HCT116 (cell line): ENCODE measurements around the gene MYLK3. TPM values are rescaled to one million over a fixed set of nuclear protein-coding genes. Genes with fewer than 3 reads are reported as not detected.

ENCODE experiments used
- ATAC-seq: fragments of 200-7000 bp; cut with Tn5 transposase; 2 replicates; pipeline ENCODE4 v1.9.1; 2020; ENCODE audit warnings: mild to moderate bottlenecking, moderate library complexity
- BruUV-seq: library from RNA; stranded (reverse); fragments of 400-500 nt; replicated peaks from 2 replicates; lab custom pipeline; 2021; lab: Mats Ljungman, UMichigan
- CTCF ChIA-PET: fragments of 300-600 bp; sonication (Branson Sonifier 250); formaldehyde crosslinking; loops from one replicate; lab custom pipeline; 2021; ENCODE audit warnings: antibody characterized with exemption; lab: Charles Lee
- POLR2A ChIA-PET: fragments of 300-600, 350-600 bp; sonication (Branson Sonifier 250); formaldehyde crosslinking; loops from one replicate; lab custom pipeline; 2021; ENCODE audit warnings: antibody characterized with exemption; lab: Charles Lee
- RAD21 ChIA-PET, 2 experiments: fragments of 300-600 bp; sonication (Branson Sonifier 250); formaldehyde crosslinking; loops; one replicate each; lab custom pipeline; 2023; ENCODE audit warnings: low total read pairs in 2 of 2; ENCODE audit not compliant: uncharacterized antibody in 2 of 2, unreplicated experiment in 2 of 2, low non-redundant PET in 1 of 2; lab: Charles Lee
- DNase-seq: peaks from one replicate; pipeline ENCODE4 v3.0.0-alpha.2; 2010; ENCODE audit warnings: low read depth, low spot score
- H2AFZ ChIP-seq: fragments of 200-600 bp; shearing (Covaris generic), sonication (generic); 2 replicates; pipeline ENCODE4 v1.6.1; 2017; ENCODE audit warnings: low read depth, mixed run types, mixed read lengths, antibody characterized with exemption, low read length; ENCODE audit not compliant: poor library complexity, severe bottlenecking
- H3K27ac ChIP-seq: 2 replicates; pipeline ENCODE4 v1.5.1; 2012; ENCODE audit warnings: low read depth, low read length
- H3K27me3 ChIP-seq: fragments of 200-600 bp; sonication (generic); 2 replicates; pipeline ENCODE4 v1.6.1; 2016; ENCODE audit warnings: mixed run types, low read length, mixed read lengths; ENCODE audit not compliant: insufficient read depth
- H3K36me3 ChIP-seq, 2 experiments: fragments of 200-500 bp in 1 of 2; fragments of 200-600 bp in 1 of 2; sonication (Bioruptor generic) in 1 of 2; sonication (generic) in 1 of 2; 2 replicates each; pipeline versions ENCODE4 v1.5.1 to v1.6.1; 2014 to 2016; ENCODE audit warnings: low read length in 2 of 2, inconsistent platforms in 1 of 2, mixed read lengths in 1 of 2, mixed run types in 1 of 2; ENCODE audit not compliant: insufficient read depth in 2 of 2, control insufficient read depth in 1 of 2
- H3K4me1 ChIP-seq, 2 experiments: fragments of 200-600 bp in 1 of 2; sonication (generic) in 1 of 2; 2 replicates each; pipeline versions ENCODE4 v1.5.1 to v1.6.1; 2012 to 2017; ENCODE audit warnings: low read length in 2 of 2, inconsistent platforms in 1 of 2, mild to moderate bottlenecking in 1 of 2, mixed read lengths in 1 of 2, mixed run types in 1 of 2, moderate library complexity in 1 of 2; ENCODE audit not compliant: insufficient read depth in 2 of 2, control insufficient read depth in 1 of 2
- H3K4me2 ChIP-seq: fragments of 200-600 bp; sonication (generic); 2 replicates; pipeline ENCODE4 v1.6.1; 2017; ENCODE audit warnings: mixed run types, low read length, mixed read lengths
- H3K4me3 ChIP-seq, 2 experiments: fragments of 200-600 bp in 1 of 2; sonication (generic) in 1 of 2; replicated peaks in 1 of 2; 2 replicates each; pipeline ENCODE4 v1.5.1; 2011 to 2016; ENCODE audit warnings: low read length in 2 of 2, control low read depth in 1 of 2, low read depth in 1 of 2, mild to moderate bottlenecking in 1 of 2, mixed read lengths in 1 of 2, mixed run types in 1 of 2
- H3K79me2 ChIP-seq: fragments of 200-600 bp; sonication (generic); 2 replicates; pipeline ENCODE4 v1.6.1; 2017; ENCODE audit warnings: mild to moderate bottlenecking, mixed run types, low read length, moderate library complexity, mixed read lengths; ENCODE audit not compliant: insufficient read depth
- H3K9ac ChIP-seq: fragments of 200-600 bp; sonication (generic); 2 replicates; pipeline ENCODE4 v1.6.1; 2016; ENCODE audit warnings: low read length, mixed read lengths
- H3K9me2 ChIP-seq: fragments of 200-600 bp; sonication (generic), shearing (Covaris generic); 2 replicates; pipeline ENCODE4 v1.6.1; 2017; ENCODE audit warnings: mixed run types, mild to moderate bottlenecking, moderate library complexity; ENCODE audit not compliant: insufficient read depth
- H3K9me3 ChIP-seq, 2 experiments: fragments of 200-500 bp in 1 of 2; fragments of 200-600 bp in 1 of 2; sonication (Bioruptor generic) in 1 of 2; sonication (generic) in 1 of 2; 2 replicates each; pipeline ENCODE4 v1.6.1; 2014 to 2017; ENCODE audit warnings: low read length in 2 of 2, mixed read lengths in 2 of 2, inconsistent platforms in 1 of 2, low read depth in 1 of 2, mild to moderate bottlenecking in 1 of 2, mixed run types in 1 of 2, moderate library complexity in 1 of 2; ENCODE audit not compliant: control insufficient read depth in 1 of 2, insufficient read depth in 1 of 2
- H4K20me1 ChIP-seq: fragments of 200-600 bp; sonication (generic), shearing (Covaris generic); 2 replicates; pipeline ENCODE4 v1.6.1; 2017; ENCODE audit warnings: mixed run types, mild to moderate bottlenecking, moderate library complexity; ENCODE audit not compliant: insufficient read depth
- ATF3 ChIP-seq: IDR thresholded peaks from 2 replicates; pipeline ENCODE4 v1.6.1; 2012
- CBX3 ChIP-seq: IDR thresholded peaks from 2 replicates; pipeline ENCODE4 v1.6.1; 2012; ENCODE audit warnings: low read depth
- CTCF ChIP-seq, 3 experiments: fragments of 200-600 bp in 1 of 3; sonication (generic) in 1 of 3; IDR thresholded peaks in 2 of 3; conservative IDR thresholded peaks in 1 of 3; 2 replicates each; pipeline ENCODE4 v1.5.1; 2012 to 2017; ENCODE audit warnings: low read depth in 2 of 3, low read length in 2 of 3, antibody characterized with exemption in 1 of 3, borderline replicate concordance in 1 of 3, control low read depth in 1 of 3, mild to moderate bottlenecking in 1 of 3, mixed read lengths in 1 of 3, mixed run types in 1 of 3, moderate library complexity in 1 of 3; ENCODE audit not compliant: insufficient read depth in 1 of 3
- ELF1 ChIP-seq: IDR thresholded peaks from 2 replicates; pipeline ENCODE4 v1.6.1; 2012; ENCODE audit warnings: low read depth, borderline replicate concordance
- EZH2 ChIP-seq: fragments of 200-600 bp; sonication (generic); IDR thresholded peaks from 2 replicates; pipeline ENCODE4 v1.6.1; 2017; ENCODE audit warnings: antibody characterized with exemption, mixed run types
- EZH2phosphoT487 ChIP-seq: fragments of 200-600 bp; IDR thresholded peaks from 2 replicates; pipeline ENCODE4 v1.6.1; 2018; ENCODE audit warnings: antibody characterized with exemption, borderline replicate concordance
- FOSL1 ChIP-seq: IDR thresholded peaks from 2 replicates; pipeline ENCODE4 v1.6.1; 2012; ENCODE audit warnings: low read depth
- MAX ChIP-seq: IDR thresholded peaks from 2 replicates; pipeline ENCODE4 v1.6.1; 2012
- POLR2A ChIP-seq: IDR thresholded peaks from 2 replicates; pipeline ENCODE4 v1.7.0; 2011; ENCODE audit warnings: borderline replicate concordance; ENCODE audit not compliant: insufficient read depth, insufficient read length; ENCODE audit errors: extremely low read depth
- REST ChIP-seq: IDR thresholded peaks from 2 replicates; pipeline ENCODE4 v1.6.1; 2012; ENCODE audit warnings: low read depth
- SIN3A ChIP-seq: IDR thresholded peaks from 2 replicates; pipeline ENCODE4 v1.6.1; 2012; ENCODE audit warnings: low read depth
- SP1 ChIP-seq: IDR thresholded peaks from 2 replicates; pipeline ENCODE4 v1.6.1; 2012; ENCODE audit warnings: low read depth
- SRF ChIP-seq: IDR thresholded peaks from 2 replicates; pipeline ENCODE4 v1.6.1; 2012; ENCODE audit warnings: low read depth
- YY1 ChIP-seq: IDR thresholded peaks from 2 replicates; pipeline ENCODE4 v1.6.1; 2011; ENCODE audit warnings: low read length, low read depth, moderate library complexity, mild to moderate bottlenecking; ENCODE audit not compliant: insufficient replicate concordance; ENCODE audit errors: extremely low read depth
- ZBTB33 ChIP-seq: IDR thresholded peaks from 2 replicates; pipeline ENCODE4 v1.6.1; 2011; ENCODE audit warnings: mild to moderate bottlenecking, low read length, moderate library complexity; ENCODE audit not compliant: insufficient replicate concordance; ENCODE audit errors: extremely low read depth
- ZFX ChIP-seq: fragments of 450-650 bp; IDR thresholded peaks from 2 replicates; pipeline ENCODE4 v1.6.1; 2017
- ZNF274 ChIP-seq: fragments of 200-500 bp; sonication (Bioruptor generic); IDR thresholded peaks from 2 replicates; pipeline ENCODE4 v1.6.1; 2014; ENCODE audit warnings: mild to moderate bottlenecking, low read depth, low read length, inconsistent platforms
- intact Hi-C: fragments of 100-400 bp; cut with micrococcal nuclease; formaldehyde crosslinking; loops from 2 replicates; pipeline ENCODE4 v1.10.0; 2022
- total RNA-seq: library from RNA; stranded (reverse); gene quantifications from one replicate; pipeline ENCODE4 v1.2.1, GENCODE V29; 2021; ENCODE audit not compliant: unreplicated experiment

Gene MYLK3
- total RNA-seq, 1 experiment from 2014 or later, result 0.22 TPM

- ChIA-PET POLR2A (no interaction called here), CTCF (interaction anchor here (0.6 to 0.7 kb wide), 2 partner anchors 12 to 119 kb away, joined by 4 to 6 read pairs; no protein-coding TSS in a partner anchor), RAD21 (no interaction called here)
- Histone ChIP-seq H3K79me2 (no peaks in the 10 kb centered on the region), H3K36me3 (no peaks in the 10 kb centered on the region), H3K4me1 (no peaks in the 10 kb centered on the region), H3K9me2 (no peaks in the 10 kb centered on the region), H3K27me3 (no peaks in the 10 kb centered on the region), H3K9me3 (no peaks in the 10 kb centered on the region), H2AFZ (no peak overlapping the region), H3K4me3 (no peak overlapping the region), H3K4me2 (no peak overlapping the region), H3K9ac (no peak overlapping the region), H3K27ac (no peak overlapping the region), H4K20me1 (no peaks in the 10 kb centered on the region)
- DNase-seq, result no peak
- TF ChIP-seq ZBTB33 (no peak), SRF (no peak), CBX3 (no peak), EZH2 (no peak), SIN3A (no peak), SP1 (no peak), ZFX (no peak), EZH2phosphoT487 (no peak), ZNF274 (no peak), ELF1 (no peak), POLR2A (no peak), ATF3 (no peak), MAX (no peak), FOSL1 (no peak), CTCF (IDR thresholded peaks at IDR 0.05 in 2 of 3, conservative IDR thresholded peaks at IDR 0.05 in 1 of 3; ENCODE audit: borderline replicate concordance in 1 of 3, insufficient read depth in 1 of 3, low read depth in 2 of 3, low read length in 2 of 3) (no peak), YY1 (no peak), REST (no peak)
- BruUV-seq, result no TSS peak
- ATAC-seq, result peak; percentile 58
- intact Hi-C loops, result no loop called here
Observed at GRCh38 chr16:46789499-46790414, 41.6 kb upstream of the MYLK3 start.
